ENCODE results near the gene TTC39C.
A peak's percentile ranks its signal among the peaks of the same experiment; 100 is the strongest.

Gene TTC39C

DNA sequence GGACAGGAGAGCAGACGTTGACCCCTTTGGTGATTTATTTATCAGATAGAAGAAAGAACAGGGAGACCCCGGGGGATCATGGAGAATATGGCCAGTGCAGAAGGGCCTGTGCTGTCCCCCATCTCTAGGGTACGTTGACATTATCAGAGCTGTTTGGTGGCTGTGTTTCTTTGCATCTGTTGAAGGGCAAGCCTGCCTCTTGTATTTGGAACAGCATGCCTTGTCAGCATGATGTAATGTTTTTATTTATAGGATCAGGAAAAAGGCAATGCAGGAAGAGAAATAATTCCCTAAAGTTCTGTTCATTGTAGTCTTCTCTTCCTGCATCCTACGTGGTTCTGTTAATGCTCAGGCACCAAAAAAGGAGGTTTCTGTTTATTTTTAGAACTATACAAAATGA is 74.5 kb downstream of the TTC39C start:
- no peak for DNase-seq (ENCODE audit: low read depth)

DNA sequence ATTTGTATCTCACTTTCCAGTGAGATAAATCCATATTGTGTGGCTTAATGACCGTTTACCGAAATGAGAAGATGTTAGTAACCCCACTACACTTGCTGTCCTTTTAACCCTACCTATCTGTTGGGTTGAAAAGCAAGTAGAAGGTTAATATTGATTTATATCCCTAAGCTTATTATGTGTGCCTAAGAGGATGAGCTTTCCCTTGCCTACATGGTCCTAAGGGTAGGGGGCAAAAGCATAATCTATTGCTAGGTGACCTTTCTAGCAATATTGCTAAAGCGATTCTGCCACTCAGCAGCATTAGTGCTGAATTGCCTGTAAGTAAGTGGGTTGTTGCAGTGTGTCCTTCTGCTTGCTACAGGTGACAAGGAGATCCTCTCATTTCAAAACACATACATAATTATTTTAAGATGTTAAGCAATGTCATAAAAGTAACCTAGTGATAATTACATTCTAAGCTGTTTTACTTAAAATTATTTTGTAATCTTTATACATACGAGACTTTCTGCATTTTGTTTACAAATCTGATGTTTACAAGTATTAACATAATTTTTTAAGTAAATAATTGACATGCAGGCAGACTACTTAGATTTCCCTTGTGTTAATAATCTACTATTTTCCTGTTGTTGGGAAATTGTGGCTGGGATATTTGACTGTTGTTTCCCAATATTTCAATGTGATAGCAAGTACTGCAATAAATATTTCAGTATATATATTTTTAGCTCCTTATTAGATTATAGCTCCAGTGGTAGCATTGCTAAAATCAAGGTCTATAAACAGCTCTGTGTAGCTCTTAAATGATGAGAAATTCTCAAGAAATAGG is 75.2 kb downstream of the TTC39C start:
- no peak for DNase-seq (ENCODE audit: low read depth)

GRCh38 chr18:24090876-24091275 is 76.3 kb downstream of the TTC39C start:
- no peak for DNase-seq (ENCODE audit: low read depth)

- no peak for DNase-seq (ENCODE audit: low read depth)
Measured at GRCh38 chr18:24094561-24094960, 80.0 kb downstream of the TTC39C start.

DNA sequence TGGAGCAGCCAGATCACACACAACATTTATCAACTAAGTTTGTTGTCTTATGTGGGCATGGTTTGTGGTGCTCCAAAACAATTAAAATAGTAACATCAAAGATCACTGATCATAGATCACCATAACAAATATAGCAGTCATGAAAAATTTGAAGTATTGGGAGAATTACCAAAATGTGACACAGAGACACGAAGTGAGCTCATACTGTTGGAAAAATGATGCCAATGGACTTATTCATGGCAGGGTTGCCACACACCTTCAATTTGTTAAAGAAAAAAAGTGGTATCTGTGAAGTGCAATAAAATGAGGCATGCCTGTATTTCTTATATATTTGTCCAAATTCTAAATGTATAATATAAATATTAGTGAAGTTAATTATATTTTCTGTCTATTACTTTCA is 81.4 kb downstream of the TTC39C start:
- DNase-seq (ENCODE audit: low read depth) = no peak

- DNase-seq (ENCODE audit: low read depth) = no peak
Measured at GRCh38 chr18:24103320-24104021, 88.9 kb downstream of the TTC39C start.

DNA sequence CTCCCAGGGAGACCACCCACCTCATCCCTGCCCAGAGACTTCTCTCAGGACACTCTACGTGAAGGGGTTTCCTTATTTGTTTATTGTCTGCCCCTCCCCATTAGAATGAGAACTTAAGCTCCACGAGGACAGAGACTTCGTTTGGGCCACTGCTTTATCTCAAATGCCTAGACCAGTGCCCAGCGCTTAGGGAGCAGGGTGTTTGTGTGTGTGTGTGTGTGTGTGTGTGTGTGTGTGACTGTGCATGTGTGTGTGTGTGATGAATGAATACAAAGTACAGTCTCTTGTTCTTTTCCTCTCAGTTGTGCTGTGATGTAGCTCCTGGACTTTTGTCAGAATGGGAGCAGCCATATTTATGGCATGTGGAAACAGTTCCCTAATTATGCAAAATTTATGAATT is 89.9 kb downstream of the TTC39C start:
- no peak for DNase-seq (ENCODE audit: low read depth)

DNA sequence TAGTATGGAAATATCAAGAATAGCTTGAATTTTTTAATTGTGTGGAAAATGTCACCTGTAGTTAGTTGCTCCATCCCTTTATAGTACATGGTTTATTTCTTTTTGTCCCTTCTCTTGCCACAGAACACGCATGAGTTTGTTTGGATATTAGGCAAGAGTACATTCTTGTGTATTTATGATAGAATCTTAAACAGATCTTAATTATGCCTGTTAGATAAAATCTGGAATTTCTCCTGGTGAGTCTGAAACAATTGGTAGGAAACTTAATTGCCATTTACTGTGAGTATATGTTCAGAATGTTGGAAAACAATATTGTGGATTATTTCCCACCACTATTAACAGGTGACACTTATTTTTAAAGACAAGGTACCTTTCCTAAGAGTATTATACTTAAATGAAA is 94.1 kb downstream of the TTC39C start:
- DNase-seq (ENCODE audit: low read depth) = no peak

DNA sequence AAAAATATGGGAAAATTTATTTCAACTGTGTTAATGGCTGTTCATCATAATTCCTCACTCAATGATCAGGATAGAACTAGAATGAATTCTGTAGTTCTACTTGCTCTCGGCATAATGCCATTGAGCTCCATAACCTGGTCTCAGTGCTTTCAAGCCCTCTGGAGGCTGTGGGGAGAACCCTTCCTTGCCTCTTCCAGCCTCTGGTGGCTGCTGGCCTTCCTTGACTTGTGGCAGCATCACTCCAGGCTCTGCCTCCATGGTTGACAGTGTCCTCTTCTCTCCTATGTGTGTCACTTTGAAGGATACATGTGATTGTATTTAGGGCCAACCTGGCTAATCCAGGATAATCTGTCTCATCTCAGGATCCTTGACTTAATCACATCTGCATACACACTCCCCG is 97.4 kb downstream of the TTC39C start:
- DNase-seq (ENCODE audit: low read depth) = no peak

GRCh38 chr18:24112464-24112863 is 97.9 kb downstream of the TTC39C start:
- no peak for DNase-seq (ENCODE audit: low read depth)

DNA sequence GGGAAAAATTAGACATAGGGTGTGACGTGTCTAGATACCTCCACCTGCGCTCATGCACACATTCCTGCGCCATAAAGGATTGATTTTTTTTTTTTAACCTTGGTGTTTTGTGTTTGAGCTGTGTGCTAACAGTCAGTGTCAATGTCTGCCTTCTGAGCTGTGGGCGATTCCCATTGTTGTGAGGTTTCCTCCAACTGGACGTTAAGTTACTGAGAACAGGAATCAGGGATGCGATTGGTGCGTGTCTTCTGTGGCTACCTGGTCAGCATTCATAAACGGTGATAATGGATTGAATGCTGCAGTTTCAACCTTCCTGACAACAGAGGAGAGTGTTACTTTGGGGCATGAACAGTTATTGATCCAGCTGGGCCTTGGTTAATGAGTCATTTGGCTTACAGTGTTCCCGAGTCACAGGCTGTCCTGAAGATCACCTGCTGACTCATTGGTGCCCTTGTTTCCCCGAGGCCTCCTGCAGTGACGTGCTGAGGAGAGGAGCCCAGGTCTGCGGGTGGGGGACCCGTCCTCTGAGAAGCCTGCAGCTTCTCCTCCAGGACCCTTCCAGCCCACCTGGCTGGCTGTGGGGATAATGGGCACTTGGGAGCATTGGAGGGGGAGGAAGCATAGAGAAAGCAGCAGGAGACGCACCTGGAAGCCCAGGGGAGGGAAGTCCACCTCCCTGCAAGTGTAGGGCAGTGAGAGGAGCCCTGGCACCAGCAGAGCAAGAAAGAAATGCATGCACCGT is 98.5 kb downstream of the TTC39C start:
- DNase-seq (ENCODE audit: low read depth) = no peak

GRCh38 chr18:24114924-24115549 is 100.5 kb downstream of the TTC39C start:
- DNase-seq (ENCODE audit: low read depth) = no peak

GRCh38 chr18:24115628-24116027 is 101.1 kb downstream of the TTC39C start:
- DNase-seq (ENCODE audit: low read depth) = no peak

DNA sequence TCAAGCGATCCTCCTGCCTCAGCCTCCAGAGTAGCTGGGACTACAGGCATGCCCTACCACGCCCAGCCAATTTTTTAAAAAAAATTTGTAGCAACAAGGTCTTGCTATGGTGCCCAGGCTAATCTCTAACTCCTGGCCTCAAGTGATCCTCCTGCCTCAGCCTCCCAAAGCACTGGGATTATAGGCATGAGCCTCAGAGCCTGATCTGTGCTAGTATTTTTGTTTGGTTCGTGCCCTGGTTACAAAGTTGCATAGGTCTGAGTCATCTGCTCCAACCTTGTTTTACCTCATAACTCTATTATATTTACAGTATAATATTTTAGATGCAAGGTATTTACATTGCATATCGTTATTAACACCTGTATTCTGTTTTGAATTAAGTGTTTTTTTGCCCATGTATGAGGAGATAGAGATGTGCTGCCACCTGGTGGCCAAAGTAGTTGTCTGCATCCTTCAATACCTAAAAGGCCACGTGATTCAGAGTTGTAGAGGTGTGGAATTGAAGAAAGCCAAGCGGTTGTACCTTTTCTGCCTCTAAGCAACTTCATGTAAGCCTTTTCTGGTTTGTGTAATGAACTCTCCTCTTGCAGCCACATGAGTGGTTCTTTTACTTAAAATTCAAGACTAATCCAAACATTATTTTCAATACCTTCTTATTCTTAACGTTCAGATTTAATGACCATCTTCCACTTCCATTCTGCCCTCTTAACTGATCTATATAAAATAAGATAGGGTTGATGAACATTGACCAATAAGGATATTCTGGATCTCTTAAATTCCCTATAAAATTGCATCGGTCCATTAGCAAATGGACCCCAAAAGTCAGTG is 104.4 kb downstream of the TTC39C start:
- peak; percentile 60 for DNase-seq (ENCODE audit: low read depth)

DNA sequence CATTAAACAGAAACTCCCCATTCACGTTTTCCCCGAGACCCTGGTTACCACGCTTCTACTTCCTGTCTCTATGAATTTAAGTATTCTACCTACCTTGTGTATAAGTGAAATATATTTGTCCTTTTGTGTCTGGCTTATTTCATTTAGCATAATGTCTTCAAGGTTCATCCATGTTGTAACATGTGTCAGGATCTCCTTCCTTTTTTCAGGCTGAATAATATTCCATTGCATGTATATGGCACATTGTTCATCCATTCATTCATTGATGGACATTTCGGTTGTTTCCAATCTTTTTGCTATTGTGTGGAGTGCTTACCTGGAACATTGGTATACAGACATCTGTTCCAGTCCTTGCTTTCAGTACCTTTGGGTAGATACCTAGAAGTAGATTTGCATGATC is 106.1 kb downstream of the TTC39C start:
- DNase-seq (ENCODE audit: low read depth) = no peak

DNA sequence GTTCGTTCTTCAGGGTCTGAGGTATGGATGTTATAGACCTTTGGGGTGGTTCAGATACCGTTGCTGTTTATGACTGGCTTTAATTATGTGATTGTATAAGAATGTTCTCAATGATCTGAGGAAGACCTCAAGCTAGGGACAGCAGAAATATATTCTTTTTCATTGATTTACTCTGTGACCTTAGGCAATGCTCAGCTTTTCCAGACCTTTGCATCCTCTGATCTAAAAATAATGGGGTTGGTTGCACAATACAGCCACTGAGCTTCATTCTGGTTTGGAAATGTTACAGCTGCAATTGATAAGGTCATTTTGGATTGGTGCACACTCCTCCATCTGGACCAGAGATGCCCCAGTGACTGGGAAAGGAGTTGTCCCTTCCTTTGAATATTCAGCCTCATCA is 107.1 kb downstream of the TTC39C start:
- DNase-seq (ENCODE audit: low read depth) = no peak

DNA sequence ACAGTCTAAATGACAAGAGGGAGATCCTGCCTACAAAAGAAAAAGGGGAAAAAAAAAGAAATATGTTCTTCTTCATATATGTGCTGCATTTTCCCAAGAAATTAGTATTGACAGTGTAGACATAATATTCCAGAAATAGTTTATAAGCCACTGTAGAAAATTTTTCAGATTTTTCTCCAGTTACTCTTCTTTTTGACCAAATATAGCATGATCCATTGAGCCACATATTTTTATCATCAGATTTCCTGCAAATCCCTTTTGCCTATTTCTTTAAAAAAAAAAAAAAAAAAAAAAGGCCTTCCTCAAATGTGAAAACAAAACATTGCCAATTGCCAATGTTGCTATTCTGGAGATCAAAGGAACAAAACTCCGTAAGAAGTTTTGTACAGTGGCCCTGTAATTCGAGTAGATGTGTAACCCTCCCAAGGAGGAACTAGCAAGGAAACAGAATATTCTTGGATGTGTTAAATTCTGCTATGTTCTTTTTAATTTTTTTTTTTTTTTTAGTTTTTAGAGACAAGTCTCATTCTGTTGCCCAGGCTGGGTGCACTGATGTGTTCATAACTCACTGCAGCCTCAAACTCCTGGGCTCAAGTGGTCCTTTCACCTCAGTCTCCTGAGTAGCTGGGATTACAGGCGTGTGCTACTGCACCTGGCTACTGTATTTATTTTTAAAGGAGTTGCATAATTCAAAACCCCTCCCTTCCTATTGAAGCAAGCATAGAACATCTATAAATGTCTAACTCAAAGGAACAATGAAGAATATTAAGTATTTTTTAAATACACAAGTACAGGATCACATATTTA is 111.8 kb downstream of the TTC39C start:
- DNase-seq (ENCODE audit: low read depth) = no peak

- DNase-seq (ENCODE audit: low read depth) = no peak
Measured at GRCh38 chr18:24127735-24128134, 113.2 kb downstream of the TTC39C start.

DNA sequence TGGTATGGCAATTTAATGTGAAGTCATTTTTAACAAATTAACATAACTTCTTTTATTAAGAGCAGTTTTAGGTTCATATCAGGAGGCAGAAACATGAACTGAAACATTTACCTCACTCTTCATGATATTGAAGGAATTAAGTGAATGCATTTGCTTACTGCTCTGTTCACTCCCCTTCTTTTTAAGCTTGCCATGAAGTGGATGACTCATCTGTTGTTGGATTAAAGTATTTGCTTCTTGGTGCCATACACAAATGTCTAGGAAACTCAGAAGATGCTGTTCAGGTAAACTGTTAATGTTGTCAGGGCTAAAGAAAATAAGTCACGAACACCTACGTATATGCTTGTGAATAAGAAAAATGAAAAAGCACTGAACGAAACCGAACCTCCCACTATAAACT is 114.1 kb downstream of the TTC39C start:
- no peak for DNase-seq (ENCODE audit: low read depth)

GRCh38 chr18:24130494-24130893 is 115.9 kb downstream of the TTC39C start:
- no peak for DNase-seq (ENCODE audit: low read depth)

DNA sequence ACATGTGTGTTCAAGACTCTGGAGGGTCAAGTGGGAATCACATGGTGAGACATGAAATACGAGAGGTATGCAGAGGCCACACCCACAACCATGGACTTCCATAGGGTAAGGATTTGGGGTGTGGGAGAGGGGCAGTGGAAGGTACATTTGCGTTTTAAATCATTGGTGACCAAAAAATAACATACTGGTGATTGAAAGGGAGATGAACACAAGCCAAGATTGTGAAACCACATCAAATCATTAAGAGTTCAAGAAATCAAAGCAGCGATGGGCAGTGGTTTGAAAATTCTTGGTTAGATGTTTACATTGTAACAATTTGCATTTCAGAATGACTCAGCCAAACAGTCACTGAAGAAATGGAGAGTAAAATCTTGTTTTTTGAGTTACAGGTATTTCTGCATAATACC is 122.4 kb downstream of the TTC39C start:
- no peak for DNase-seq (ENCODE audit: low read depth)

All from stimulated activated CD8-positive, alpha-beta memory T cell treated with anti-CD3 and anti-CD28 coated beads, Interleukin-4, amount 100 ng/mL, for 24 hours (primary cell).